K562 (cell line): ENCODE data around the gene LGR6.
A peak's percentile ranks its signal among the peaks of the same experiment; 100 is the strongest.

Source experiments
- AFF4 ChIP-seq: sonication (generic); formaldehyde crosslinking; IDR thresholded peaks from 2 replicates; pipeline ENCODE4 v1.8.0; 2023; ENCODE audit warnings: mild to moderate bottlenecking, missing genetic modification reagents
- BACH1 ChIP-seq: fragments of 200-800 bp; sonication (Bioruptor generic); IDR thresholded peaks from 2 replicates; pipeline ENCODE4 v1.6.1; 2016; ENCODE audit warnings: missing genetic modification characterization, missing compliant biosample characterization
- KDM1A ChIP-seq, 2 experiments: fragments of 450-650 bp; IDR thresholded peaks; 2 replicates each; pipeline ENCODE4 v1.6.1; 2016; ENCODE audit warnings: mild to moderate bottlenecking in 2 of 2
- MAX ChIP-seq: sonication (generic); formaldehyde crosslinking; IDR thresholded peaks from 2 replicates; pipeline ENCODE4 v1.9.0; 2022; ENCODE audit warnings: mild to moderate bottlenecking, missing genetic modification reagents
- NR2C2 ChIP-seq, 2 experiments: fragments of 200-800 bp in 1 of 2; sonication (Bioruptor generic) in 1 of 2; sonication (generic) in 1 of 2; formaldehyde crosslinking in 1 of 2; IDR thresholded peaks; 2 replicates each; pipeline versions ENCODE4 v1.6.1 to v1.8.0; 2016 to 2022; ENCODE audit warnings: mild to moderate bottlenecking in 1 of 2, missing compliant biosample characterization in 1 of 2, missing genetic modification characterization in 1 of 2, missing genetic modification reagents in 1 of 2
- RHOXF2B ChIP-seq: fragments of 250-450 bp; sonication (Bioruptor Pico); conservative IDR thresholded peaks from 2 replicates; pipeline ENCODE4 v1.5.1; 2021
- TF ChIP-seq, protein P1 (sequence below), 3 experiments: IDR thresholded peaks in 2 of 3; conservative IDR thresholded peaks in 1 of 3; 2 replicates each; pipeline ENCODE4 v1.5.1; 2011 to 2012; ENCODE audit warnings: low read length in 3 of 3, mild to moderate bottlenecking in 3 of 3, control low read depth in 2 of 3, improper control_type of control experiment in 1 of 3, inconsistent platforms in 1 of 3, low read depth in 1 of 3, mixed read lengths in 1 of 3, moderate library complexity in 1 of 3; ENCODE audit not compliant: insufficient read depth in 2 of 3
- TF ChIP-seq, protein P2 (sequence below): sonication (generic); formaldehyde crosslinking; IDR thresholded peaks from 2 replicates; pipeline ENCODE4 v1.9.0; 2022; ENCODE audit warnings: mild to moderate bottlenecking, missing genetic modification reagents

DNA sequence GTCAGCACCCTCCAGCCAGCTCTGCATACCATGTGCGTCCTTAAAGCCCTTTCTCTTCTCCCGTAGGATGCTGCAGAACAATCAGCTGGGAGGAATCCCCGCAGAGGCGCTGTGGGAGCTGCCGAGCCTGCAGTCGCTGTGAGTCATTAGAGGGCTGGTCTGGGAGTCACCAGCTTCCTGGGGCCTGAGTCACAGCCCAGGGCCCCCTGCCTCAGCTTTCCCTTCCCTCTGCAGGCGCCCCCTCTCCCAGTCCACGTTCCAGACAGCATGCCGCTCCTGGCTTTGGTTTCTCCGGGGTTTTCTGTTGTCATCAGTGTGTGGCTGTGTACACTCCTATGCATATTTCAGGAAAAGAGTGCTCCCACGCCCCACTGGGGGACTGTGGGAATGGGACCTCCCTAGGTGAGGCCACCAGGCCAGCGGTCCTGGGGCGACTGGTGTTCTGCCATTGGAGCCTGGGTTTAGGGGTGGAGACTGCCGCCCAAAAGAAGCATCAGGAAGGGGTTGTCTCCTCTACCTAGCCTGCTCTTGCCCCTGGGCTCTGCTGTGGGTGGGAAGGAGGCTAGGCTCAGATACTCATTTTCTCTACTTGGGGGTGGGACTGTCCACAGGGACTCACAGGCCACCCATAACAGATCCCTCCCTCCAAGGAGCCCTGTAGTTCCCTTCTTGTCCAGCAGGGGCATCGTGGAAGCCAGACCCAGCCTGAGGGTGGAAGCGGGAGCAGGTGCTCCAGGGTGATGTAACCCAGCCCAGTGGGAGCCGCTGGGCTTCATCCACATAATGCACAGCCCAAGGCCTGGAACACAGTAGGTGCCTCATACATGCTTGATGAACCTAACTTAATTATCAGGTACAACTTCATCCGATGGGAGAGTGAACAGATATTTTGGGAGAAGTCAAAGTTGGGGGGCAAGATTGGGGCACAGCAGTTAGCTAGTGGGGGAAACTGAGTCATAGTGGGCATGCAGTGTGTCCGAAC, 42.5 kb downstream of the LGR6 start:
- TF ChIP-seq, protein P1, sequence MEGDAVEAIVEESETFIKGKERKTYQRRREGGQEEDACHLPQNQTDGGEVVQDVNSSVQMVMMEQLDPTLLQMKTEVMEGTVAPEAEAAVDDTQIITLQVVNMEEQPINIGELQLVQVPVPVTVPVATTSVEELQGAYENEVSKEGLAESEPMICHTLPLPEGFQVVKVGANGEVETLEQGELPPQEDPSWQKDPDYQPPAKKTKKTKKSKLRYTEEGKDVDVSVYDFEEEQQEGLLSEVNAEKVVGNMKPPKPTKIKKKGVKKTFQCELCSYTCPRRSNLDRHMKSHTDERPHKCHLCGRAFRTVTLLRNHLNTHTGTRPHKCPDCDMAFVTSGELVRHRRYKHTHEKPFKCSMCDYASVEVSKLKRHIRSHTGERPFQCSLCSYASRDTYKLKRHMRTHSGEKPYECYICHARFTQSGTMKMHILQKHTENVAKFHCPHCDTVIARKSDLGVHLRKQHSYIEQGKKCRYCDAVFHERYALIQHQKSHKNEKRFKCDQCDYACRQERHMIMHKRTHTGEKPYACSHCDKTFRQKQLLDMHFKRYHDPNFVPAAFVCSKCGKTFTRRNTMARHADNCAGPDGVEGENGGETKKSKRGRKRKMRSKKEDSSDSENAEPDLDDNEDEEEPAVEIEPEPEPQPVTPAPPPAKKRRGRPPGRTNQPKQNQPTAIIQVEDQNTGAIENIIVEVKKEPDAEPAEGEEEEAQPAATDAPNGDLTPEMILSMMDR (IDR thresholded peaks at IDR 0.05 in 2 of 3, conservative IDR thresholded peaks at IDR 0.05 in 1 of 3; ENCODE audit: insufficient read depth in 2 of 3, low read depth in 1 of 3, low read length in 3 of 3) = peak; percentile 90 to 99 (median 92)
- TF ChIP-seq AFF4 (CRISPR knock-in tag) (no peak), BACH1 (no peak), RHOXF2B (CRISPR knock-in tag) (no peak), MAX (peak; percentile 69), KDM1A (IDR thresholded peaks at IDR 0.05) (no peak), NR2C2 (CRISPR knock-in tag; IDR thresholded peaks at IDR 0.05) (no peak), NR2C2 (tag; IDR thresholded peaks at IDR 0.05) (no peak)
- TF ChIP-seq, protein P2, sequence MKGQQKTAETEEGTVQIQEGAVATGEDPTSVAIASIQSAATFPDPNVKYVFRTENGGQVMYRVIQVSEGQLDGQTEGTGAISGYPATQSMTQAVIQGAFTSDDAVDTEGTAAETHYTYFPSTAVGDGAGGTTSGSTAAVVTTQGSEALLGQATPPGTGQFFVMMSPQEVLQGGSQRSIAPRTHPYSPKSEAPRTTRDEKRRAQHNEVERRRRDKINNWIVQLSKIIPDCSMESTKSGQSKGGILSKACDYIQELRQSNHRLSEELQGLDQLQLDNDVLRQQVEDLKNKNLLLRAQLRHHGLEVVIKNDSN (CRISPR knock-in tag) = no peak; the same call in 1 of the 2 replicates
